NCI-H2227 (cell line): ENCODE data around the gene ELP1.

Source experiments
- DNase-seq: peaks from one replicate; lab custom pipeline; 2025; ENCODE audit not compliant: unreplicated experiment; lab: John Stamatoyannopoulos, UW

Gene ELP1

DNA sequence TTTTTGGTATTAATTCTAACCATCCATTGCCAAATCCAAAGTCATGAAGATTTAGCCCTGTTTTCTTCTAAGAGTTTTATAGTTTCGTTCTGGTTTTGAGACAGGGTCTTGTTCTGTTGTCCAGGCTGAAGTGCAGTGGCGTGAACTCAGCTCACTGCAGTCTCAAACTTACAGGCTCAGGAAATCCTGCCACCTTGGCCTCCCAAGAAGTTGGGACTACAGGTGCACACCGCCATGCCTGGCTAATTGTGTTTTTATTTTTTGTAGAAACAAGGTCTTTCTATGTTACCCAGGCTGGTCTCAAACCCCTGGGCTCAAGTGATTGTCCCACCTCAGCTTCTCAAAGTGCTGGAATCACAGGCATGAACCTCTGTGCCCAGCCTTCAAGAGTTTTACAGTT, 50.8 kb downstream of the ELP1 start:
- no peak for DNase-seq

DNA sequence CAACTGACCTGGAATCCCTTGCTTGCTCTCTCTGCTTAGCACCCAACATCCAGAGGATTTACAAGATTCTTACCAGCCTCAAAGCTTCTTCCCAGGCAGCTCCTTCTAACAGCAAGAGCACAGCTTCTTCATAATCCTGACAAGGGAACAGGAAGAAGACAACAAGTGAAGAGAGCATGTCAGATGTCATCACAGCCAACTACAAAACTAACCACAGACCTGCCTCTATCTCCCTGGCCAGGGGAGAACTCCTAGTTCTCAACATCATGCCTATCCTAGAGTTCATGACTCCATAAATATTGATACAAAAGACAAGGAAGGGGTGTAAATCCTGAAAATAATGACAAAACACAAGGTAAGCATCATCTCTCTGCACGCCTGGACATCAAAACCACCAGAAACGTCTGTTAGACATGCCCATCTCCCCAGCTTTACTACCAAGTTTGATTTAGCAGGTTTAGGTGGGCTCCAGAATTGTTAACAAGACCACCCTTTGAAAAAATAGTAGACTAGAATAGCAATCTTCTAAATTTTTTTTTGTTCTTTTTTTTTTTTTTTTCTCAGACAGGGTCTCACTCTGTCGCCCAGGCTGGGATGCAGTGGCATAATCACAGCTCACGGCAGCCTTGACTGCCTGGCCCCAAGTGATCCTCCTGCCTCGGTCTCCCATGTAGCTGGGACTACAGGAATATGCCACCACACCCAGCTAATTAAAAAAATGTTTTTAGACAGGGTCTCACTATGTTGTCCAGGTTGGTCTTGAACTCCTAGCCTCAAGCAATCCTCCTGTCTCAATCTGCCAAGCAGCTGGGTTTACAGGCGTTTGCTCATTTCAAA, 51.7 kb downstream of the ELP1 start:
- DNase-seq, result no peak

GRCh38 chr9:108880738-108881316, 53.1 kb downstream of the ELP1 start:
- DNase-seq, result no peak

- DNase-seq, result no peak
These were observed 56.4 kb downstream of the ELP1 start for GRCh38 chr9:108877524-108877923.

GRCh38 chr9:108876425-108876824, 57.5 kb downstream of the ELP1 start:
- no peak for DNase-seq

GRCh38 chr9:108874058-108874788, 59.7 kb downstream of the ELP1 start:
- DNase-seq, result no peak

DNA sequence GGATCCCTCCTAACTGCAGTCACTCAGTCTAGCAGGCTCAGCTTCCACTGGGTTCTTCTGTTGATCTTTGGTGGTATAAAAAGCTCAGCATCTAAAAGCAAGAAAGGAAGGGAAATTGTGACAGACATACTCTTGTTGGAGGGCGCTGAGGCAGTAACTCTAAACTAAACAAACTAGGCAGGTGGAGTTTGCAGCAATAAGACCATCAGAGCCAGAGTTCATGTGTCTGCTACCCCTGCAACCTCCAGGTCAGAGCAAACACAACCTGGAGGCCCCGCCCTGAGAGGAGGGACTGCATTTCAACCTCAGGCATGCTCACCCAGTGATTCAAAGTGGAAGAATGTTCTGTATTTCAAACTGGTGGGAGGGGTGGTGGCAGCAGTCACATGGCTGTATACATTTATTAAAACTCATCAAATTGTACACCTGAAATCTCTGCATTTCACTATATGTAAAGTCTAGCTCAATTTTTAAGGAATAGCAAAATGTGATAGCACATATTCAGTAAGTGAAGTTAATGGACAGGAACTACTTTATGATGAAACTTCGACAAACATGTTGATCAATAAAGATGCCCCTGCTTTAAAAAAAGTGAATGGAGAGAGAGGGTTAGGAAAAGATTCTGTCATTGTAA, 64.7 kb downstream of the ELP1 start:
- no peak for DNase-seq

DNA sequence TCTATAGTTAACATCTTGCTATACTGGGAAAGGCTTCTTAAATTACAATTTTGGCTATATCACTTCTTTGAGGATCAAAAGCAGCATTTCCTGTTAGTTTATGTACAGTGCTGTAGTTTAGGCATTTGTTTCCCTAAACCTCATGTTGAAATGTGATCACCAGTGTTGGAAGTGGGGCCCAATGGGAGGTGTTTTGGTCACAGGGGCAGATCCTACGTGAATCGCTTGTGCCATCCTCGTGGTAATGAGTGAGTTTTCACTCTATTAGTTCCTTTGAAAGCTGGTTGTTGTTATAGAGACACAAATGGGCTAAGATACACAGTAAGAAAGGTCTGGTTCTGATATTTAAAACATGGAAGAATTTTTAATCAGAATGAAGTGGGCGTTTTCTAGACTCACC, 66.1 kb downstream of the ELP1 start:
- no peak for DNase-seq

DNA sequence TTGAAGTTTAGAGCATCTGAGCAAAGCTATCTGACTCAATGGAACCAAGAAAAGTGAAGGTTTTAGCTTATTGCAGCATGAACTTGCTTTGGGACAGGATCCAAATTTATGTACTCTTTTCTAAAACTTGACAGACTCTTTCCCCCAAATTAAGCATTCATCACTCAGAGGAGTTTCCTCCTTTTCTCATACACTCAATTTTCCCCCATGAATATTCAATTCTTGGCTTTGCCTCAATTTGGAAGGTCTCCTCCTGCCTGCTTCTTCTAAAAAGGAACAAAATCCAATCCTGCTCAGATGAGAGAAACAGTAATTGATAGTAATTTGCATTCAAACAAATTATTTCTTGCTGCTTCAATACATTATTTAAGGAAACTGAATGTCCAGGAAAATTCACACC, 66.8 kb downstream of the ELP1 start:
- no peak for DNase-seq

DNA sequence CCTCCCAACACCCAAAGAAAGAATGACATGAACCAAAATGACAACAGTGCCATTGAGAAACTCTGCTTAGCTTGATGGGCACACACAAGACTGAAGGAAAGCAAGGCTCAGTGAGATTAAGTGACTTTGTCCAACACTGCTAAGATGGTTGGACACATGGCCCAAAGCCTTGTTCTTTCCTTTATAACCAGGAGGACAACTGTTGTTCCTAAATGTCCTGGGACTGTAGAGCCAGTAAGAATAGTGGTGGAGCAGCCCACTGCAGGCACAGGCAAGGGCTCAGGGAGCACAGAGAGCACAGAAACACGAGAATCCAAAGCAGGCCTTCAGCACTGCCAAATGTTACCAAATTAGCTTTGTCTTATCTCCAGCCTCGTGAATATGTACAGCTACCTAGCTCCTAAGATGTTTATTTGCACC, 67.9 kb downstream of the ELP1 start:
- no peak for DNase-seq

GRCh38 chr9:108865037-108865436, 68.9 kb downstream of the ELP1 start:
- DNase-seq, result no peak

- DNase-seq, result no peak
These were observed 69.5 kb downstream of the ELP1 start for GRCh38 chr9:108864446-108864845.

GRCh38 chr9:108863891-108864290, 70.0 kb downstream of the ELP1 start:
- no peak for DNase-seq

- DNase-seq, result no peak
These were observed 71.9 kb downstream of the ELP1 start, which contains the start of gene ACTL7A for GRCh38 chr9:108861997-108862396. ACTL7A (plus strand) TSS chr9:108862266; CDS start chr9:108862323, 57 bp downstream.

- DNase-seq, result no peak
These were observed 72.5 kb downstream of the ELP1 start for GRCh38 chr9:108861464-108861863.

GRCh38 chr9:108860764-108861163, 73.2 kb downstream of the ELP1 start:
- DNase-seq, result no peak

DNA sequence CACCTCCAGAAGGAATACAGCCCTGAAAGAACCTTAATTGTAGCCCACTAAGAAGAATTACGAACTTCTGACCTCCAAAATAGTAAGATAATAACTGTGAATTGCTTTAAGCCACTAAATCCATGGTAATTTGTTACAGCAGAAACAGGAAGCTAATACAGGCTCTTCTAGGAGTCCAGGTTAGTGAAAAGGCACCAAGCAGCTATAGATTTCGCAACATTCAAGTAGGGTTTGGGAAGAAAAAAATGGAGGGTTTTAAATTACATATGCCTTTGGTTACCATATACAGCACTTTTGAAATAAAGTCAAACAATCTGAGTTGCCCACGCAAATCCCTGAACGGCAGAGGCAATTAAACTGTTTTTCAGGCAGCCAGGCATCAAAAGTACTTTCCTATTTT, 73.6 kb downstream of the ELP1 start:
- DNase-seq, result no peak

GRCh38 chr9:108859459-108860114, 74.3 kb downstream of the ELP1 start:
- DNase-seq, result no peak

GRCh38 chr9:108857572-108857971, 76.4 kb downstream of the ELP1 start:
- DNase-seq, result no peak

- no peak for DNase-seq
These were observed 78.0 kb downstream of the ELP1 start, which contains the start of gene ACTL7B for GRCh38 chr9:108855888-108856287. ACTL7B (minus strand) TSS chr9:108855986; CDS start chr9:108855930, 56 bp downstream.

DNA sequence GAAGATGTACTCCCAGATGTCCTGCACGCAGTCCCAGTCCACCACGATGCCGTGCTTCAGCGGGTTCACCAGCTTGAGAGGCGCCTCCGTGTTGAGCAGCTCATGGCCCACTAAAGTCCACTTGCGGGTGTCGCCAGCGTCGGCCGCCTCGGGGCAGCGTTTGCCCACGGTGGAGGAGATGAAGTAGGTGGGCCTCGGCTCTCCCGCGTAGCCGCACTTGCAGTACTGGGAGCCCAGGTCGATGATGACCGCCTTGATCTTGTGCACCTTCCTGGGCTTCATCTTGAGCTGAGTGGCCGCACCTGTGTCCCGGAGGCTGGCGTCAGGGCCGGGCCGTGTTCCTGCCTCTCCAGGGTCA, 78.4 kb downstream of the ELP1 start:
- DNase-seq, result no peak
